SW480 (cell line): ENCODE measurements around the gene REG3G.
"Not testable (repeated sequence)": the region's sequence is repeated elsewhere in the genome, so short reads cannot be mapped to it uniquely, and the experiment has no call there.

Experiments used
- DNase-seq: peaks from one replicate; pipeline ENCODE4 v3.0.0-alpha.2; 2016; ENCODE audit warnings: low spot score

Gene REG3G

GRCh38 chr2:79026061-79026460 is 559 bp downstream of the REG3G start:
- no peak for DNase-seq

GRCh38 chr2:79039944-79040343 is 14.4 kb downstream of the REG3G start:
- no peak for DNase-seq

- peak; percentile 37 for DNase-seq
These were observed 15.5 kb downstream of the REG3G start for GRCh38 chr2:79041032-79041448.

- DNase-seq: not testable (repeated sequence)
These were observed 28.0 kb downstream of the REG3G start for GRCh38 chr2:79053486-79053885.

GRCh38 chr2:79054769-79055168 is 29.3 kb downstream of the REG3G start:
- not testable (repeated sequence) for DNase-seq

- no peak for DNase-seq
These were observed 39.7 kb downstream of the REG3G start for GRCh38 chr2:79065201-79065600.

- DNase-seq: no peak
These were observed 45.6 kb downstream of the REG3G start for GRCh38 chr2:79071078-79071477.
